ENCODE results near the gene SLC25A44. TPM values are rescaled to one million over a fixed set of nuclear protein-coding genes. Genes with fewer than 3 reads are reported as not detected.

SLC25A44 gene
- total and polyA plus RNA-seq, 2 of the 8 experiments (the other 6 are each of a cell fraction or from before 2014, with no cell fraction given): 23.4 to 32.1 TPM

- TF ChIP-seq SUZ12 (IDR thresholded peaks at IDR 0.05; ENCODE audit: low read length): no peak
- TF ChIP-seq POU5F1 (IDR thresholded peaks at IDR 0.05; ENCODE audit: low read depth, low read length): no peak
- no peak for TF ChIP-seq CHD7 (IDR thresholded peaks at IDR 0.05; ENCODE audit: insufficient replicate concordance, low read length)
- TF ChIP-seq BRCA1 (IDR thresholded peaks at IDR 0.05; ENCODE audit: low read depth, low read length): no peak
- no peak for TF ChIP-seq CTBP2 (IDR thresholded peaks at IDR 0.05; ENCODE audit: borderline replicate concordance, insufficient read depth, insufficient read length, low read length)
- TF ChIP-seq, protein P1, sequence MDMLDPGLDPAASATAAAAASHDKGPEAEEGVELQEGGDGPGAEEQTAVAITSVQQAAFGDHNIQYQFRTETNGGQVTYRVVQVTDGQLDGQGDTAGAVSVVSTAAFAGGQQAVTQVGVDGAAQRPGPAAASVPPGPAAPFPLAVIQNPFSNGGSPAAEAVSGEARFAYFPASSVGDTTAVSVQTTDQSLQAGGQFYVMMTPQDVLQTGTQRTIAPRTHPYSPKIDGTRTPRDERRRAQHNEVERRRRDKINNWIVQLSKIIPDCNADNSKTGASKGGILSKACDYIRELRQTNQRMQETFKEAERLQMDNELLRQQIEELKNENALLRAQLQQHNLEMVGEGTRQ (IDR thresholded peaks at IDR 0.05; ENCODE audit: low read length): no peak
- no peak for TF ChIP-seq CBX5 (IDR thresholded peaks at IDR 0.05; ENCODE audit: low read depth, low read length)
Observed at GRCh38 chr1:156193208-156193487, 756 bp upstream of the SLC25A44 start (continued).
